AG09319 (cell line): ENCODE measurements around the gene SRSF7.
"Not testable (repeated sequence)": the region's sequence is repeated elsewhere in the genome, so short reads cannot be mapped to it uniquely, and the experiment has no call there.

Experiments used
- DNase-seq: peaks from one replicate; pipeline ENCODE4 v3.0.0-alpha.2; 2010; ENCODE audit warnings: low read depth; ENCODE audit errors: extremely low read depth
- CTCF ChIP-seq: IDR thresholded peaks from 2 replicates; pipeline ENCODE4 v1.5.1; 2011; ENCODE audit warnings: low read depth, mild to moderate bottlenecking, inconsistent platforms, low read length, moderate library complexity

The SRSF7 gene

GRCh38 chr2:38739524-38739923, 11.6 kb downstream of the SRSF7 start:
- DNase-seq: no peak
- TF ChIP-seq CTCF: no peak

- DNase-seq: no peak
- no peak for TF ChIP-seq CTCF
Observed at GRCh38 chr2:38737925-38738324, 13.2 kb downstream of the SRSF7 start.

GRCh38 chr2:38737000-38737698, 14.0 kb downstream of the SRSF7 start:
- not testable (repeated sequence) for DNase-seq

GRCh38 chr2:38735999-38736320, 15.2 kb downstream of the SRSF7 start:
- TF ChIP-seq CTCF: no peak
- DNase-seq: no peak

GRCh38 chr2:38734299-38735058, 16.7 kb downstream of the SRSF7 start:
- TF ChIP-seq CTCF: no peak
- DNase-seq: no peak

- DNase-seq: no peak
- no peak for TF ChIP-seq CTCF
Observed at GRCh38 chr2:38733300-38733971, 17.7 kb downstream of the SRSF7 start.

- no peak for DNase-seq
- TF ChIP-seq CTCF: no peak
Observed at GRCh38 chr2:38731684-38732221, 19.4 kb downstream of the SRSF7 start.
